Mammary epithelial cell (primary cell): Measurements from ENCODE around the gene ETV3.

ENCODE experiments used
- EZH2 ChIP-seq: IDR thresholded peaks from 2 replicates; pipeline ENCODE4 v1.6.1; 2012; ENCODE audit warnings: low read length, inconsistent platforms, borderline replicate concordance
- TF ChIP-seq, protein P1 (sequence below), 2 donors: IDR thresholded peaks in 1 of 2; conservative IDR thresholded peaks in 1 of 2; 2 replicates each; pipeline ENCODE4 v1.5.1; 2011 to 2012; ENCODE audit warnings: inconsistent platforms in 2 of 2, low read length in 2 of 2, mild to moderate bottlenecking in 2 of 2, control low read depth in 1 of 2, low read depth in 1 of 2; ENCODE audit not compliant: insufficient read depth in 1 of 2; ENCODE audit errors: extremely low read depth in 1 of 2

- TF ChIP-seq, protein P1, sequence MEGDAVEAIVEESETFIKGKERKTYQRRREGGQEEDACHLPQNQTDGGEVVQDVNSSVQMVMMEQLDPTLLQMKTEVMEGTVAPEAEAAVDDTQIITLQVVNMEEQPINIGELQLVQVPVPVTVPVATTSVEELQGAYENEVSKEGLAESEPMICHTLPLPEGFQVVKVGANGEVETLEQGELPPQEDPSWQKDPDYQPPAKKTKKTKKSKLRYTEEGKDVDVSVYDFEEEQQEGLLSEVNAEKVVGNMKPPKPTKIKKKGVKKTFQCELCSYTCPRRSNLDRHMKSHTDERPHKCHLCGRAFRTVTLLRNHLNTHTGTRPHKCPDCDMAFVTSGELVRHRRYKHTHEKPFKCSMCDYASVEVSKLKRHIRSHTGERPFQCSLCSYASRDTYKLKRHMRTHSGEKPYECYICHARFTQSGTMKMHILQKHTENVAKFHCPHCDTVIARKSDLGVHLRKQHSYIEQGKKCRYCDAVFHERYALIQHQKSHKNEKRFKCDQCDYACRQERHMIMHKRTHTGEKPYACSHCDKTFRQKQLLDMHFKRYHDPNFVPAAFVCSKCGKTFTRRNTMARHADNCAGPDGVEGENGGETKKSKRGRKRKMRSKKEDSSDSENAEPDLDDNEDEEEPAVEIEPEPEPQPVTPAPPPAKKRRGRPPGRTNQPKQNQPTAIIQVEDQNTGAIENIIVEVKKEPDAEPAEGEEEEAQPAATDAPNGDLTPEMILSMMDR (conservative IDR thresholded peaks at IDR 0.05 in 1 of 2, IDR thresholded peaks at IDR 0.05 in 1 of 2; ENCODE audit: extremely low read depth in 1 of 2, insufficient read depth in 1 of 2, low read depth in 1 of 2, low read length in 2 of 2), result no peak
- TF ChIP-seq EZH2, result no peak
Measured at GRCh38 chr1:157091668-157092273, 46.4 kb downstream of the ETV3 start.
